Tibial nerve (tissue), 4 donors: Measurements from ENCODE around the gene PDZK1IP1.

ENCODE experiments used
- EP300 ChIP-seq, 2 donors: sonication (generic); formaldehyde crosslinking; IDR thresholded peaks; one replicate each; pipeline ENCODE4 v1.6.1; 2017; ENCODE audit warnings: antibody characterized with exemption in 2 of 2, mild to moderate bottlenecking in 1 of 2
- POLR2A ChIP-seq, 2 donors: fragments of 450-650 bp; IDR thresholded peaks; one replicate each; pipeline ENCODE4 v1.6.1; 2017; ENCODE audit warnings: antibody characterized with exemption in 2 of 2, mild to moderate bottlenecking in 2 of 2, moderate library complexity in 2 of 2
- TF ChIP-seq, protein P1 (sequence below), 5 experiments: fragments of 200-600 bp in 3 of 5; fragments of 450-650 bp in 2 of 5; sonication (generic) in 3 of 5; IDR thresholded peaks; one replicate each; pipeline ENCODE4 v1.5.1; 2016 to 2019; ENCODE audit warnings: antibody characterized with exemption in 5 of 5, mild to moderate bottlenecking in 3 of 5, moderate library complexity in 2 of 5

GRCh38 chr1:47219590-47220220 lies 29.9 kb upstream of the PDZK1IP1 start:
- TF ChIP-seq, protein P1, sequence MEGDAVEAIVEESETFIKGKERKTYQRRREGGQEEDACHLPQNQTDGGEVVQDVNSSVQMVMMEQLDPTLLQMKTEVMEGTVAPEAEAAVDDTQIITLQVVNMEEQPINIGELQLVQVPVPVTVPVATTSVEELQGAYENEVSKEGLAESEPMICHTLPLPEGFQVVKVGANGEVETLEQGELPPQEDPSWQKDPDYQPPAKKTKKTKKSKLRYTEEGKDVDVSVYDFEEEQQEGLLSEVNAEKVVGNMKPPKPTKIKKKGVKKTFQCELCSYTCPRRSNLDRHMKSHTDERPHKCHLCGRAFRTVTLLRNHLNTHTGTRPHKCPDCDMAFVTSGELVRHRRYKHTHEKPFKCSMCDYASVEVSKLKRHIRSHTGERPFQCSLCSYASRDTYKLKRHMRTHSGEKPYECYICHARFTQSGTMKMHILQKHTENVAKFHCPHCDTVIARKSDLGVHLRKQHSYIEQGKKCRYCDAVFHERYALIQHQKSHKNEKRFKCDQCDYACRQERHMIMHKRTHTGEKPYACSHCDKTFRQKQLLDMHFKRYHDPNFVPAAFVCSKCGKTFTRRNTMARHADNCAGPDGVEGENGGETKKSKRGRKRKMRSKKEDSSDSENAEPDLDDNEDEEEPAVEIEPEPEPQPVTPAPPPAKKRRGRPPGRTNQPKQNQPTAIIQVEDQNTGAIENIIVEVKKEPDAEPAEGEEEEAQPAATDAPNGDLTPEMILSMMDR (IDR thresholded peaks at IDR 0.05): no peak
- TF ChIP-seq POLR2A (IDR thresholded peaks at IDR 0.05): no peak
- TF ChIP-seq EP300 (IDR thresholded peaks at IDR 0.05): no peak
